NCI-H2196 treated with DMSO at 0.1 percent for 48 hours (cell line): ENCODE data around the gene TSPAN10.

Source experiments
- DNase-seq: peaks from one replicate; lab custom pipeline; 2025; ENCODE audit not compliant: unreplicated experiment; lab: John Stamatoyannopoulos, UW

Gene TSPAN10

DNA sequence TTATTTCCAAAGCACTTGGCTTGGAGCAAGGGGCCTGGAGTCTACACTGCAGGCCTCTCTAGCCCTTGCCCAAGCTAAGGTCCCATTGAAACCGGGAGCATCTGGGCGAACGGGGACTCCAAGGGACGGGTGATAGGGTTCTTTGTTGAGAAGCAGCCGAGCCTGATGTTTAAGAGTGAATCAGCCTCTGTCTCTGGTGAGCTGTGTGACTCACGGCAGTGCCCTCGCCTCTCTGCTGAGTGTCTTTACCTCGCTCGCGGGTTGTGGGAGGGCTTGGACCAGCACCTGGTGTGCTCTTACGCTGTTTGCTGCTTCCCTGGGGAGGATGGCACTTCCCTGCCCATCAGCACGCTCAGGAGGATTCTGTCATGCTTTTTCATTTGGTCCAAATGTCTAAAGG, 48.1 kb downstream of the TSPAN10 start:
- DNase-seq, result no peak

DNA sequence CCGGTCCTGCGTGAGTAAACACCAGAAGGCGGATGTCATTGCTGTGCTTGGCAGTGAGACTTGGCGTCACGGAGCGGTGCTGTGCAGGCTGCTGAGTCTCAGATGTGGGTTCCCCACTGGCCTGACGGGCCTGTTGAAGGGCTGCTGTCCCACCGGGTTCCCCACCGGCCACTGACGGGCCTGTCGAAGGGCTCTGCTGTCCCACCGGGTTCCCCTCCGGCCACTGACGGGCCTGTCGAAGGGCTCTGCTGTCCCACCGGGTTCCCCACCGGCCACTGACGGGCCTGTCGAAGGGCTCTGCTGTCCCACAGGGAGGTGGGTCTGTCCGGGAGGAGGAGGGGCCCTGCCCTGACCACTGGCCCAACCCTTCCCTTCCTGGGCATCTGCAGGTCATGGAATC, 49.6 kb downstream of the TSPAN10 start:
- DNase-seq, result no peak

DNA sequence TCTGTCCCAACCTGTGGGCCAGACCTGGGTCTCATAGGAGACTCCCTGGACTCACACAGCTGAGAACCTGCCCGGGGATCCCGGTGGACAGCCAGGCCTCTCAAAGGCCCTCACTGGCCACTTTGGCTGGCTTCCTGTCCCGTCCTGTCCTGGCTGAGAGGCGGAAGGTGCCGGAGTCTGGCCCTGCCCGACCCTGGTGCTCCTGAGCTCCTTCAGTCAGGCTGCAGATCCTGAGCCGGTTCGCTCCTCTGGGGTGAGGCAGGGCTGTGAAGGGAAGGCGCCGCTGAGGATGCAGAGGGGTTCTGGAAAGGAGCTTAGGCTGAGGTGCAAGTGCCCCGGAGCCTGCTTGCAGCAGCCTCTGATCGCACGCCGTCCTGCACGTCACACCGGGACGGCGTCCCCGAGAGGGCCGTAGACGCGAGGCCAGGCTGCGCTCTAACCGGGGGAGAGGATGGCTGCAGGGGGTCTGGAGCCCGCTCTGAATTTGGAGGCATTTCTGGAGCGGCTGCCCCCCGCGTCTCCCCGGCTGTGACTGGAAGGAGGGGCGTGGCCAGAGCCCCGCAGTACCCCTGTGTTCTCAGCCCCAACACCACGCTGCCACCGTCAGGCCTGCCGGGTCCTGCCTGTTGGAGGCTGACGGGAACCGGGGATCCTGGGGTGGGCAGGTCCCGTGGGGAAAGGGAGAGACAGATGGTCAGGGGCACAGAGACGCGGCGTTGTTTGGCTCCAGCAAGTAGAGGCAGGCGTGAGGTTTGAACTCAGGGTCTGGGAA, 51.0 kb downstream of the TSPAN10 start:
- DNase-seq, result no peak

DNA sequence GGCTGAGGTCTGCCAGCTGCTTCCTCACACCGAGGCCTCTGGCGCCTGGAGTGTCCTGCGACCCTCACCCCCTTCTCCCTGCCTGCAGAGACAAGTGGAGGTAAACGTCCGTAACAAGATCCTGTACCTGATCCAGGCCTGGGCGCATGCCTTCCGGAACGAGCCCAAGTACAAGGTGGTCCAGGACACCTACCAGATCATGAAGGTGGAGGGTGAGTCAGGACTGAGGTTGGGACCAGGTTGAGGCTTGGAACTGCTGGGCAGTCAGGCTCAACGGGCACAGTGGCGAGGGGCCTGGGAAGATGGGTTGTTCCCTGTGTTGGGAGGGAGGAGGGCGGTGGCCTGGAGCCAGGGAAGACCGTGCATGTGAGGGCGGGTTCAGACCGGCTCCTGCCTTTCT, 51.6 kb downstream of the TSPAN10 start:
- DNase-seq, result no peak

DNA sequence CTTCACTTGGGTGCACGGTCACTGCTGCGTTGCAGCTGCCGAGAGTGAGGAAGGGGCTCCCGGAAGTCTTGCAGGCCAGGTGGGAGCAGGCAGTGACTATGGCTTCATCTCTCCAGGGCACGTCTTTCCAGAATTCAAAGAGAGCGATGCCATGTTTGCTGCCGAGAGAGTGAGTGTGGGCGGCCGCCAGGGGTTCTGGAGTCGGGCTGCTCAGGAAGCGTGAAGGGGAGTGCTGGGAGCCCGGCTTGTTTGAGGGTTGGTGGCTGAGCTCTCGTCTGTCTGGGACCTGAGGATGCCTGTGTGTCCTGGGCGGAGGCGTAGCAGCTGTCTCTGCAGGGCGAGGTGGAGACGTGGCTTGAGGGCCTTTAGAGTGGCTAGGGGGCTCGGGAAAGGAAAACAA, 53.1 kb downstream of the TSPAN10 start:
- DNase-seq, result no peak

GRCh38 chr17:81690549-81690948, 53.6 kb downstream of the TSPAN10 start:
- no peak for DNase-seq

DNA sequence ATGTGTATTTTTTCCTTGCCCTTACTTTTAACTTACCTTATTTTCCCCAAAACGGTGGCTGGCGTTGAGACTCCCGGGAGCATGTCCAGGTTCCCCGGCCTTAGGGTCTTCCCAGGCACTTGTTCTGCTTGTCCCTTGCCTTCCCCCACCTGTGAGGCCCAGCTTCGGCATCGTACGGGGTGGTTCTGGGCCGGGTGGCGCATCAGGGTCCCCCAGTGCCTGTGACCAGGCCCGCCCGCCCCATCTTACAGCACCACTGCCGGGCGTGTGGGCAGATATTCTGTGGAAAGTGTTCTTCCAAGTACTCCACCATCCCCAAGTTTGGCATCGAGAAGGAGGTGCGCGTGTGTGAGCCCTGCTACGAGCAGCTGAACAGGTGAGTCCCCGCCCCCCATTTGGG, 54.2 kb downstream of the TSPAN10 start:
- no peak for DNase-seq

- no peak for DNase-seq
Measured at GRCh38 chr17:81691608-81692007, 54.6 kb downstream of the TSPAN10 start.

GRCh38 chr17:81693509-81694210, 56.7 kb downstream of the TSPAN10 start:
- no peak for DNase-seq

DNA sequence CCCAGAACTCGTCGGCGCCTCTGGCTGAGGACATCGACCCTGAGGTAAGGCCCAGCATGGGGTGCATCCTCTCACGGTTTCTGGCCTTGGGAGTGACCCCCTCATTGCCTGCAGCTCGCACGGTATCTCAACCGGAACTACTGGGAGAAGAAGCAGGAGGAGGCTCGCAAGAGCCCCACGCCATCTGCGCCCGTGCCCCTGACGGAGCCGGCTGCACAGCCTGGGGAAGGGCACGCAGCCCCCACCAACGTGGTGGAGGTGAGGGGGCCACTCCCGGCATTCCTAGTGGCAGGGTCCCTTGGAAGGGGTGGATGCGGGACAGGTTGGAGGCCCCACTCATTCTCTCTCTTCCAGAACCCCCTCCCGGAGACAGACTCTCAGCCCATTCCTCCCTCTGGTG, 57.8 kb downstream of the TSPAN10 start:
- no peak for DNase-seq

- DNase-seq, result no peak
Measured at GRCh38 chr17:81695211-81695610, 58.2 kb downstream of the TSPAN10 start.

DNA sequence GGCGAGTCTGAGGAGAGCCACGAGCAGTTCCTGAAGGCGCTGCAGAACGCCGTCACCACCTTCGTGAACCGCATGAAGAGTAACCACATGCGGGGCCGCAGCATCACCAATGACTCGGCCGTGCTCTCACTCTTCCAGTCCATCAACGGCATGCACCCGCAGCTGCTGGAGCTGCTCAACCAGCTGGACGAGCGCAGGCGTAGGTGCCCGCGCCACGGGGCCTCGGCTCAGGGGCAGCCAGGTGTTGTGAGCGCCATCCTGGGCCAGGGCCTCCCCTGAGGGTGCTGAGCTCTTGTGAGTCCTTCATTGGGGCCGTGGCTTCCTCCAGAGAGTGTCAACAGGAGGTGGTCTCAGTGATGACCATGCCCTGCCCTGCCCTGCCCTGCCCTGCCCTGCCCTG, 58.8 kb downstream of the TSPAN10 start:
- no peak for DNase-seq

DNA sequence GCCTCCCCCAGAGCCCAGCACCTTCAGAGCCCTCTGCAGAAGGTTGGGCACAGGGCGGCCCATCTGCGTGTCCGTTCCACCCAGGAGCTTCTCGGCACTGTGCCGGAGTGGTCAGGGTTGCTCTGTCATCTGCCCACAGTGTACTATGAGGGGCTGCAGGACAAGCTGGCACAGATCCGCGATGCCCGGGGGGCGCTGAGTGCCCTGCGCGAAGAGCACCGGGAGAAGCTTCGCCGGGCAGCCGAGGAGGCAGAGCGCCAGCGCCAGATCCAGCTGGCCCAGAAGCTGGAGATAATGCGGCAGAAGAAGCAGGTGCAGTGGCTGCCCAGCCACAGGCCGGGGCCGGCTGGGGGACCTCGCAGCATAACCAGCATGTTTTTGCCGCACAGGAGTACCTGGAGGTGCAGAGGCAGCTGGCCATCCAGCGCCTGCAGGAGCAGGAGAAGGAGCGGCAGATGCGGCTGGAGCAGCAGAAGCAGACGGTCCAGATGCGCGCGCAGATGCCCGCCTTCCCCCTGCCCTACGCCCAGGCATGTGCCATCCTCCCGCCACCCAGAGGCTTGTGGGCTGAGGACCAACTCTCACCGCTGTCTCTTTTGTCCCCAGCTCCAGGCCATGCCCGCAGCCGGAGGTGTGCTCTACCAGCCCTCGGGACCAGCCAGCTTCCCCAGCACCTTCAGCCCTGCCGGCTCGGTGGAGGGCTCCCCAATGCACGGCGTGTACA, 59.4 kb downstream of the TSPAN10 start:
- DNase-seq, result no peak

- DNase-seq, result no peak
Measured at GRCh38 chr17:81697261-81698044, 60.5 kb downstream of the TSPAN10 start.
